BLaER1 treated with 17β-estradiol and CSF1 and Interleukin-3, amounts not matched to agents 10 nM and 100 nM (cell line): Measurements from ENCODE around the gene KRT17.
"Not testable (repeated sequence)": the region's sequence is repeated elsewhere in the genome, so short reads cannot be mapped to it uniquely, and the experiment has no call there.

Experiments
- H3K27ac ChIP-seq, 11 experiments: shearing (Covaris generic); formaldehyde crosslinking; 2 replicates each; pipeline ENCODE4 v1.8.1; 2022
- H3K27me3 ChIP-seq, 11 experiments: shearing (Covaris generic); formaldehyde crosslinking; 2 replicates each; pipeline ENCODE4 v1.8.1; 2022
- H3K36me3 ChIP-seq, 11 experiments: shearing (Covaris generic); formaldehyde crosslinking; 2 replicates each; pipeline ENCODE4 v1.8.1; 2022
- H3K4me1 ChIP-seq, 10 experiments: shearing (Covaris generic); formaldehyde crosslinking; 2 replicates each; pipeline ENCODE4 v1.8.1; 2022
- H3K4me2 ChIP-seq, 11 experiments: shearing (Covaris generic); formaldehyde crosslinking; 2 replicates each; pipeline ENCODE4 v1.8.1; 2022
- H3K4me3 ChIP-seq, 10 experiments: shearing (Covaris generic); formaldehyde crosslinking; 2 replicates each; pipeline ENCODE4 v1.8.1; 2022
- H3K9ac ChIP-seq, 11 experiments: shearing (Covaris generic); formaldehyde crosslinking; 2 replicates each; pipeline ENCODE4 v1.8.1; 2022
- H3K9me3 ChIP-seq, 11 experiments: shearing (Covaris generic); formaldehyde crosslinking; replicated peaks in 1 of 11; 2 replicates each; pipeline ENCODE4 v1.8.1; 2022
- H4K20me1 ChIP-seq, 11 experiments: shearing (Covaris generic); formaldehyde crosslinking; 2 replicates each; pipeline ENCODE4 v1.8.1; 2022
- Cebpa-rat ChIP-seq, 11 experiments: shearing (Covaris generic); IDR thresholded peaks; 2 replicates each; pipeline ENCODE4 v1.8.1; 2022

Gene KRT17

GRCh38 chr17:41618341-41619035 lies 5.9 kb downstream of the KRT17 start:
- H4K20me1 ChIP-seq = no peaks in the 10 kb centered on the region; a peak in 1 of 22 replicates
- no peak overlapping the region for H3K9ac ChIP-seq
- H3K4me2 ChIP-seq = no peak overlapping the region
- no peak for TF ChIP-seq Cebpa-rat (IDR thresholded peaks at IDR 0.05)
- H3K27ac ChIP-seq = no peak overlapping the region
- H3K4me3 ChIP-seq = no peak overlapping the region
- no peaks in the 10 kb centered on the region for H3K9me3 ChIP-seq
- no peaks in the 10 kb centered on the region for H3K27me3 ChIP-seq
- peaks cover 0 to 18% (median 9%) of the 10 kb centered on the region in 10 experiments; a peak in 11 of 20 replicates for H3K4me1 ChIP-seq
- no peaks in the 10 kb centered on the region for H3K36me3 ChIP-seq

GRCh38 chr17:41617698-41618097 lies 6.7 kb downstream of the KRT17 start:
- H3K27me3 ChIP-seq = no peaks in the 10 kb centered on the region
- no peak overlapping the region for H3K4me3 ChIP-seq
- H3K27ac ChIP-seq = no peak overlapping the region
- H4K20me1 ChIP-seq = no peaks in the 10 kb centered on the region; a peak in 1 of 22 replicates
- TF ChIP-seq Cebpa-rat (IDR thresholded peaks at IDR 0.05) = no peak
- no peaks in the 10 kb centered on the region for H3K36me3 ChIP-seq
- no peaks in the 10 kb centered on the region for H3K9me3 ChIP-seq
- H3K9ac ChIP-seq = no peak overlapping the region
- H3K4me2 ChIP-seq = no peak overlapping the region
- H3K4me1 ChIP-seq = peaks cover 0 to 18% (median 9%) of the 10 kb centered on the region in 10 experiments; a peak in 11 of 20 replicates

GRCh38 chr17:41617136-41617535 lies 7.2 kb downstream of the KRT17 start:
- peaks cover 0 to 18% (median 9%) of the 10 kb centered on the region in 10 experiments; a peak in 11 of 20 replicates for H3K4me1 ChIP-seq
- H3K27ac ChIP-seq = no peak overlapping the region
- H3K9ac ChIP-seq = no peak overlapping the region
- no peaks in the 10 kb centered on the region for H3K36me3 ChIP-seq
- no peak for TF ChIP-seq Cebpa-rat (IDR thresholded peaks at IDR 0.05)
- H3K9me3 ChIP-seq = no peaks in the 10 kb centered on the region
- no peaks in the 10 kb centered on the region; a peak in 1 of 22 replicates for H4K20me1 ChIP-seq
- no peak overlapping the region for H3K4me3 ChIP-seq
- no peaks in the 10 kb centered on the region for H3K27me3 ChIP-seq
- peak overlapping the region in 6 of 11 experiments; percentile 18 to 51 (median 46); a peak in 5 of 22 replicates for H3K4me2 ChIP-seq

GRCh38 chr17:41616486-41616885 lies 7.9 kb downstream of the KRT17 start:
- H3K4me2 ChIP-seq = peak overlapping the region in 8 of 11 experiments; percentile 18 to 51 (median 46); a peak in 12 of 22 replicates
- not testable (repeated sequence) for H3K27me3 ChIP-seq, H3K4me3 ChIP-seq, H3K9ac ChIP-seq, H4K20me1 ChIP-seq, H3K27ac ChIP-seq, H3K9me3 ChIP-seq, H3K36me3 ChIP-seq
- peaks cover 0 to 18% (median 9%) of the 10 kb centered on the region in 10 experiments; a peak in 11 of 20 replicates for H3K4me1 ChIP-seq

- no peaks in the 10 kb centered on the region for H3K27me3 ChIP-seq
- H4K20me1 ChIP-seq = no peaks in the 10 kb centered on the region; a peak in 1 of 22 replicates
- peaks cover 0 to 18% (median 9%) of the 10 kb centered on the region in 10 experiments; a peak in 11 of 20 replicates for H3K4me1 ChIP-seq
- no peaks in the 10 kb centered on the region for H3K9me3 ChIP-seq
- no peak overlapping the region for H3K4me3 ChIP-seq
- H3K9ac ChIP-seq = no peak overlapping the region
- no peaks in the 10 kb centered on the region for H3K36me3 ChIP-seq
- no peak overlapping the region for H3K4me2 ChIP-seq
- no peak for TF ChIP-seq Cebpa-rat (IDR thresholded peaks at IDR 0.05)
- no peak overlapping the region for H3K27ac ChIP-seq
Observed at GRCh38 chr17:41615454-41615853, 8.9 kb downstream of the KRT17 start.

GRCh38 chr17:41614767-41615166 lies 9.6 kb downstream of the KRT17 start:
- H3K36me3 ChIP-seq, H3K4me2 ChIP-seq, H3K27ac ChIP-seq, H3K27me3 ChIP-seq, H3K9me3 ChIP-seq, H4K20me1 ChIP-seq, H3K4me3 ChIP-seq, H3K9ac ChIP-seq: not testable (repeated sequence)
- peaks cover 0 to 19% (median 10%) of the 10 kb centered on the region in 10 experiments; a peak in 12 of 20 replicates for H3K4me1 ChIP-seq

GRCh38 chr17:41614098-41614497 lies 10.3 kb downstream of the KRT17 start:
- no peaks in the 10 kb centered on the region for H3K9me3 ChIP-seq
- H3K36me3 ChIP-seq = no peaks in the 10 kb centered on the region

GRCh38 chr17:41613277-41614082 lies 10.9 kb downstream of the KRT17 start:
- no peak overlapping the region for H3K4me3 ChIP-seq
- no peak for TF ChIP-seq Cebpa-rat (IDR thresholded peaks at IDR 0.05)
- H3K9ac ChIP-seq = no peak overlapping the region
- no peaks in the 10 kb centered on the region for H3K36me3 ChIP-seq
- H3K4me2 ChIP-seq = no peak overlapping the region
- peaks cover 0 to 32% (median 23%) of the 10 kb centered on the region in 10 experiments; a peak in 14 of 20 replicates for H3K4me1 ChIP-seq
- H3K9me3 ChIP-seq = no peaks in the 10 kb centered on the region
- H4K20me1 ChIP-seq = no peaks in the 10 kb centered on the region
- no peaks in the 10 kb centered on the region for H3K27me3 ChIP-seq
- H3K27ac ChIP-seq = no peak overlapping the region

More at GRCh38 chr17:41614098-41614497, 10.3 kb downstream of the KRT17 start:
- H3K4me2 ChIP-seq = no peak overlapping the region
- no peaks in the 10 kb centered on the region for H3K27me3 ChIP-seq
- no peak for TF ChIP-seq Cebpa-rat (IDR thresholded peaks at IDR 0.05)
- no peak overlapping the region for H3K4me3 ChIP-seq
- no peaks in the 10 kb centered on the region for H4K20me1 ChIP-seq
- H3K9ac ChIP-seq = no peak overlapping the region
- H3K4me1 ChIP-seq = peaks cover 0 to 26% (median 17%) of the 10 kb centered on the region in 10 experiments; a peak in 14 of 20 replicates
- no peak overlapping the region for H3K27ac ChIP-seq

GRCh38 chr17:41612376-41613160 lies 11.8 kb downstream of the KRT17 start, which contains the start of gene KRT16:
KRT16 (minus strand) TSS chr17:41612767; CDS start chr17:41612688, 79 bp downstream.
- H3K9me3 ChIP-seq, H3K9ac ChIP-seq, H3K27ac ChIP-seq, H4K20me1 ChIP-seq, H3K27me3 ChIP-seq, H3K4me3 ChIP-seq, H3K36me3 ChIP-seq: not testable (repeated sequence)
- H3K4me2 ChIP-seq = 0 out of 22 replicates have a peak within 1 kb of the TSS, but pooled peaks of 1 of the 11 experiments have one; percentile 5
- H3K4me1 ChIP-seq = peaks cover 0 to 34% (median 25%) of the 10 kb centered on the region in 10 experiments; a peak in 14 of 20 replicates
